Measurements from ENCODE around the gene UTF1. TPM values are rescaled to one million over a fixed set of nuclear protein-coding genes. Genes with fewer than 3 reads are reported as not detected.

The UTF1 gene
- total and polyA plus RNA-seq, 2 experiments from 2014 or later: 12.2 to 51.4 TPM

- DNase-seq (ENCODE audit: low spot score) (no peak), ATAC-seq (no peak)
- H3K4me2 ChIP-seq: no peak overlapping the region
- no peaks in the 10 kb centered on the region for H4K20me1 ChIP-seq (replicated peaks; ENCODE audit: insufficient read depth)
- no peak overlapping the region for H2AFZ ChIP-seq
- Mint-ChIP-seq H3K4me1 (no peaks in the 10 kb centered on the region), H3K27me3 (ENCODE audit: insufficient read depth, low read depth, poor library complexity) (peaks cover 7% of the 10 kb centered on the region), H3K36me3 (ENCODE audit: low read depth) (peaks cover 35% of the 10 kb centered on the region), H3K9me3 (peaks cover 28% of the 10 kb centered on the region), H3K4me3 (no peak overlapping the region), H3K27ac (no peak overlapping the region)
- H3K9me2 ChIP-seq (ENCODE audit: insufficient read depth): no peaks in the 10 kb centered on the region
- H3F3A ChIP-seq (replicated peaks; ENCODE audit: low read depth): no peaks in the 10 kb centered on the region
- H3K36me3 ChIP-seq (ENCODE audit: insufficient read depth): no peaks in the 10 kb centered on the region
- no peaks in the 10 kb centered on the region for H3K4me1 ChIP-seq (ENCODE audit: insufficient read depth)
- H3K79me2 ChIP-seq (replicated peaks; ENCODE audit: insufficient read depth): no peaks in the 10 kb centered on the region
- no peak overlapping the region for H3K27ac ChIP-seq (ENCODE audit: low read depth)
- no peak overlapping the region for H3K4me3 ChIP-seq
- no peaks in the 10 kb centered on the region for H3K27me3 ChIP-seq (ENCODE audit: insufficient read depth)
- TF ChIP-seq CREB1 (CRISPR knock-in tag; IDR thresholded peaks at IDR 0.05; ENCODE audit: low read depth) (no peak), ZNF331 (CRISPR knock-in tag; IDR thresholded peaks at IDR 0.05; ENCODE audit: low read depth) (no peak), ETS1 (IDR thresholded peaks at IDR 0.05) (no peak)
These were observed 41.9 kb upstream of the UTF1 start for GRCh38 chr10:133187906-133188681.

GRCh38 chr10:133189256-133189655 is 40.8 kb upstream of the UTF1 start:
- H3K27ac Mint-ChIP-seq: no peak overlapping the region
- no peaks in the 10 kb centered on the region for H3K9me2 ChIP-seq (ENCODE audit: insufficient read depth)
- H3K27me3 ChIP-seq (ENCODE audit: insufficient read depth): no peaks in the 10 kb centered on the region
- no peak overlapping the region for H3K4me3 ChIP-seq
- no peaks in the 10 kb centered on the region for H3K36me3 ChIP-seq (ENCODE audit: insufficient read depth)
- H4K20me1 ChIP-seq (replicated peaks; ENCODE audit: insufficient read depth): no peaks in the 10 kb centered on the region
- ATAC-seq (no peak), DNase-seq (ENCODE audit: low spot score) (no peak)
- H3K4me3 Mint-ChIP-seq: no peak overlapping the region
- H2AFZ ChIP-seq: no peak overlapping the region
- no peak overlapping the region for H3K4me2 ChIP-seq
- H3K79me2 ChIP-seq (replicated peaks; ENCODE audit: insufficient read depth): no peaks in the 10 kb centered on the region
- peaks cover 29% of the 10 kb centered on the region for H3K36me3 Mint-ChIP-seq (ENCODE audit: low read depth)
- H3K4me1 Mint-ChIP-seq: no peaks in the 10 kb centered on the region
- H3F3A ChIP-seq (replicated peaks; ENCODE audit: low read depth): no peaks in the 10 kb centered on the region
- H3K27me3 Mint-ChIP-seq (ENCODE audit: insufficient read depth, low read depth, poor library complexity): peaks cover 4% of the 10 kb centered on the region
- no peak overlapping the region for H3K27ac ChIP-seq (ENCODE audit: low read depth)
- no peaks in the 10 kb centered on the region for H3K4me1 ChIP-seq (ENCODE audit: insufficient read depth)
- peaks cover 33% of the 10 kb centered on the region for H3K9me3 Mint-ChIP-seq
- TF ChIP-seq CTCF (conservative IDR thresholded peaks at IDR 0.05; ENCODE audit: low read depth in 2 of 2): no peak
- TF ChIP-seq NANOG (IDR thresholded peaks at IDR 0.05; ENCODE audit: borderline replicate concordance): no peak
- no peak for TF ChIP-seq EZH2 (IDR thresholded peaks at IDR 0.05; ENCODE audit: low read depth, unreplicated experiment)
- TF ChIP-seq STAT1 (IDR thresholded peaks at IDR 0.05; ENCODE audit: unreplicated experiment): no peak
- no peak for TF ChIP-seq CREB1 (CRISPR knock-in tag; IDR thresholded peaks at IDR 0.05; ENCODE audit: low read depth)
- TF ChIP-seq ZNF331 (CRISPR knock-in tag; IDR thresholded peaks at IDR 0.05; ENCODE audit: low read depth): no peak
- no peak for TF ChIP-seq ETS1 (IDR thresholded peaks at IDR 0.05)
- TF ChIP-seq REST (IDR thresholded peaks at IDR 0.05; ENCODE audit: unreplicated experiment): no peak
- no peak for TF ChIP-seq JUNB (IDR thresholded peaks at IDR 0.05; ENCODE audit: unreplicated experiment)
- TF ChIP-seq POLR2AphosphoS5 (IDR thresholded peaks at IDR 0.05; ENCODE audit: low read depth): no peak

Measured in GM23338 (cell line).